ELF-1 (cell line): Measurements from ENCODE around the gene PDIA2.

ENCODE experiments used
- DNase-seq: peaks from one replicate; pipeline ENCODE4 v3.0.0-alpha.2; 2016; ENCODE audit warnings: low read depth, low spot score

The PDIA2 gene

DNA sequence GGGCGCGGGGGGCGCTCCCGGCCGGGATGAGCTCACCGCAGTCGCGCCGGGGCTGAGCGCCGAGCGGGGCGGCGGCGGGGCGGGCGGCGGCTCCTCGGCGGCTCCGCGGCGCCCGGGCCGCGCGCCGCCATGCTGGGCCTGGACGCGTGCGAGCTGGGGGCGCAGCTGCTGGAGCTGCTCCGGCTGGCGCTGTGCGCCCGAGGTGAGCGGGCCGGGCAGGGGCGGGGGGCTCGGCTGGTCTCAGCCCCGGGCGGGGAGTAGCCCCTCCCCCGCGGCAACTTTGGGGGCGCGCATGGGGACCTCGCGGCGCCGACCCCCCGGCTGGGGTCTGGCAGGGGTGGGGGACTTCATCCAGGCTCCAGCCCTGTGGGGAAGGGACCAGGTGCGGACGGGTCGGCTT lies 2.4 kb upstream of the PDIA2 start, which contains the start of gene ARHGDIG:
Gene ARHGDIG (plus strand): TSS at position 40 of the 400 bp plus-strand sequence. CDS start 90 bp downstream, at position 130.
- DNase-seq = no peak

DNA sequence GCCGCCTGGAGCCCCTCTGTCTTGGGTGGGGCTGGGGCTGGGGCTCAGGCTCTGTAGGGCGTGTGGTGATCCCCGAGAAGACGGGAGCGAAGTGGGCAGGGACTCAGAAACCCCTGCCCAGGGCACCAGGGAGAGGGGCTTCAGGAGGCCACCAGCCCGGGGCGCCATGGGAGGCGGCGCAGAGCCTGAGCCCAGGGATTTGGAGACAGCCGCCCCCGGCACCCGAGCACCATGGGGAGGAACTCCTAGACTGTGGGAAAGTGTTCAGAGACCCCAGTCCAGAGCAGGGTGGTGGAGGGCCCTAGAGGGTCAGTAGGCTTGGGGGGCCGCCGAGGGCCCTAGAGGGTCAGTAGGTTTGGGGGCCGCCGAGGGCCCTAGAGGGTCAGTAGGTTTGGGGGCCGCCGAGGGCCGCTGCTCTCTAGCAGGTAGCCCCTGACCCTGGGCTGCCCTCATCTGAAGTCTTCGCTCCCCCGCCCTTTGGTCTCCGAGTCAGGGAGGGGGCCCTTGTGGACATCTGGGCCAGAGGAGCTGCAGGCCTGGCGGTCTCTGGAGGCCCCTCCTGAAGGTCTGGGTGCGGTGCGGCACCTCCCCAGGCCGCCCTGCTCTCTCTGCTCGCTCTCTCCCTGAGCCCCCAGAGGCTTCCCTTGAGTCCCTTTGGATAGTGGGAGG lies 1.8 kb upstream of the PDIA2 start:
- DNase-seq = no peak

DNA sequence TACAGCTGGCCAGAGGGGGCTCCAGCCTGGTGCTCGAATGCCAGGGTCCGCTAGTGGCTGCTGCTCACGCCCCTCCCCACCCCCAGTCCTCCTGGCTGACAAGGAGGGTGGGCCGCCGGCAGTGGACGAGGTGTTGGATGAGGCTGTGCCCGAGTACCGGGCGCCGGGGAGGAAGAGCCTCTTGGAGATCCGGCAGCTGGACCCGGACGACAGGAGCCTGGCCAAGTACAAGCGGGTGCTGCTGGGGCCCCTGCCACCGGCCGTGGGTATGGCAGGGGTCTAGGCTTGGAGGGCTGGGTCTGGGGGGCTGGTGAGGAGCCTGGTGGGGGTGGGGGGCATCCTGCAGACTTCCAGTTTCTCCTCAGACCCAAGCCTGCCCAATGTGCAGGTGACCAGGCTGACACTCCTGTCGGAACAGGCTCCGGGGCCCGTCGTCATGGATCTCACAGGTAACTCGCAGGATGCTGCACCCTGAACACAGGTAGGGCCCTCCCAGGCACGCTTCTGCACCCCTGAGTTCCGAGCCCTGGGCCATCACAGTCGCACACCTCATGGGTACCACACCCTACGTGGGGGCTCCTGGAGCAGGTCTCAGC lies 1.2 kb upstream of the PDIA2 start:
- DNase-seq = no peak

DNA sequence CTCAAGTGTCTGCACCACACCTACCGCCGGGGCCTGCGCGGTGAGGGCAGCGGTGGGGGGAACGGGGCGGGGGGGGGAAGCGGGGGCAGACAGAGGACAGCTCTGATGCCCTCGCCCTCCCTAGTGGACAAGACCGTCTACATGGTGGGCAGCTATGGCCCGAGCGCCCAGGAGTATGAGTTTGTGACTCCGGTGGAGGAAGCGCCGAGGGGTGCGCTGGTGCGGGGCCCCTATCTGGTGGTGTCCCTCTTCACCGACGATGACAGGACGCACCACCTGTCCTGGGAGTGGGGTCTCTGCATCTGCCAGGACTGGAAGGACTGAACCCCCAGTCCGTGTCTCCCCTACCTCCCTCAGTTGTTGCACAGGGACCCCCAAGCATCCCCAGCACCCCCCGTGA lies 473 bp upstream of the PDIA2 start:
- DNase-seq = no peak

DNA sequence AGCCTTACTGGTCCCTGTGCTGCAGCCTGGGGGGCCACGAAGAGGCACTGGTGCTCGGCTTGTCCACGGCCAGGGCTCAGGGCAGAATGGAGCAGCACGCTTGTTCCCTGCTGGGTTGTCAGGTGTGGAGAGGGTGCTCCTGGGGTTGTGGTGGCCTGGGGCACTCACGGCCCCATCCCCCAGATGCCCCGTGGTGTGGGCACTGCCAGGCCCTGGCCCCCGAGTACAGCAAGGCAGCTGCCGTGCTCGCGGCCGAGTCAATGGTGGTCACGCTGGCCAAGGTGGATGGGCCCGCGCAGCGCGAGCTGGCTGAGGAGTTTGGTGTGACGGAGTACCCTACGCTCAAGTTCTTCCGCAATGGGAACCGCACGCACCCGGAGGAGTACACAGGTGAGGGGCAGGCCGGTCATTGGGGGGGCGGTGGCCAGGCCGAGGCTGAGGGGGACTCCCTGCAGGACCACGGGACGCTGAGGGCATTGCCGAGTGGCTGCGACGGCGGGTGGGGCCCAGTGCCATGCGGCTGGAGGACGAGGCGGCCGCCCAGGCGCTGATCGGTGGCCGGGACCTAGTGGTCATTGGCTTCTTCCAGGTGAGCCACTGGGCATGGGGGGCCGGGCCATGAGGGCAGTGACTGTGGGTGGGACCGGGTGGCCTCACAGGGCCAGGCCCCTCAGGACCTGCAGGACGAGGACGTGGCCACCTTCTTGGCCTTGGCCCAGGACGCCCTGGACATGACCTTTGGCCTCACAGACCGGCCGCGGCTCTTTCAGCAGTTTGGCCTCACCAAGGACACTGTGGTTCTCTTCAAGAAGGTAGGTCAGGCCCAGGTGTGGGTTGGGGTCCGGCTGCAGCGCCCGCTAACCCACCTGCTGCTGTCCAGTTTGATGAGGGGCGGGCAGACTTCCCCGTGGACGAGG lies 1.5 kb downstream of the PDIA2 start:
- DNase-seq = no peak

DNA sequence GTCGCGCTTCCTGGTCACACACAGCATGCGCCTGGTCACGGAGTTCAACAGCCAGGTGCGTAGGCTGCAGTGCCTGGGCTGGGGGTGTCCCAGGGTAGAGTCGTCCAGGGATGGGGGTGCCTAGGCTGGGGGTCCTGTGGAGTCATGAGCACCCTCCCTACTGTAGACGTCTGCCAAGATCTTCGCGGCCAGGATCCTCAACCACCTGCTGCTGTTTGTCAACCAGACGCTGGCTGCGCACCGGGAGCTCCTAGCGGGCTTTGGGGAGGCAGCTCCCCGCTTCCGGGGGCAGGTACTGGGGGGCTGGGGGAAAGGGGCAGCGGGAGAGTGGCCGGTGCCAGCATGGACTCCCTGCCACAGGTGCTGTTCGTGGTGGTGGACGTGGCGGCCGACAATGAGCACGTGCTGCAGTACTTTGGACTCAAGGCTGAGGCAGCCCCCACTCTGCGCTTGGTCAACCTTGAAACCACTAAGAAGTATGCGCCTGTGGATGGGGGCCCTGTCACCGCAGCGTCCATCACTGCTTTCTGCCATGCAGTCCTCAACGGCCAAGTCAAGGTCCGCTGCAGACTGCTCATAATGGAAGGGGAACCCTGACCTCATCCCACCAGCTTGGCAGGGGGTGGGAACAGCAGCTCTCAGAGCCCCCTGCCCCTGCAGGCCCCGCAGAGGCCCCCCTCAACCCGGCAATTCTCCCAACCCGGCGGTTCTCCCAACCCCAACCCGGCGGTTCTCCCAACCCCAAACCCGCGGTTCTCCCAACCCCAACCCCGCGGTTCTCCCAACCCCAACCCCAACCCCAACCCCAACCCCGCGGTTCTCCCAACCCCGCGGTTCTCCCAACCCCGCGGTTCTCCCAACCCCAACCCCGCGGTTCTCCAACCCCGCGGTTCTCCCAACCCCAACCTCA lies 2.4 kb downstream of the PDIA2 start:
- no peak for DNase-seq

DNA sequence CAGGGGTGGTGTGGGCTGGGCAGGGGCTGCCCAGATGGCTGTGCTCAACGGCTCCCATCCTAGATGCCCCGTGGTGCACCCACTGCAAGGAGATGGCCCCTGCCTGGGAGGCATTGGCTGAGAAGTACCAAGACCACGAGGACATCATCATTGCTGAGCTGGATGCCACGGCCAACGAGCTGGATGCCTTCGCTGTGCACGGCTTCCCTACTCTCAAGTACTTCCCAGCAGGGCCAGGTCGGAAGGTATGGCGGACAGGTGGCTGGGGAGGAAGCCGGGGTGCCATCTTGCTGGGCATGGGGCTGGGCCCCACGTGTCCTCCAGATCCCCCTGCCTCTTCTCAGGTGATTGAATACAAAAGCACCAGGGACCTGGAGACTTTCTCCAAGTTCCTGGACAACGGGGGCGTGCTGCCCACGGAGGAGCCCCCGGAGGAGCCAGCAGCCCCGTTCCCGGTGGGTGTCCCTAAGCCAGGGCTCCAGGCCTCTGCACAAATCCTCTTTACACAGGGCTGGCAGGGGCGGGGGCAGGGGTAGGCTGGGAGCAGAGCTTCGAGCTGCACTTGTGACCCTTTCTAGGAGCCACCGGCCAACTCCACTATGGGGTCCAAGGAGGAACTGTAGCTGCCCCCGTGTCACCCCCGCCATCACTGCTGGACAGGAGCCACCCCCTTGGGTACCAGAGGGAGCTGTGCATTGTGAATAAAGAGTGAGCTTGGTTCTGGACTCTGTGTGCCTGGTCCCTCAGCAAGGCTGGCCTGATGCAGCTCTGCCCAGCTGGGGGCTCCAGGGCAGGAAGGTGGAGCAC lies 3.7 kb downstream of the PDIA2 start:
- DNase-seq = no peak

DNA sequence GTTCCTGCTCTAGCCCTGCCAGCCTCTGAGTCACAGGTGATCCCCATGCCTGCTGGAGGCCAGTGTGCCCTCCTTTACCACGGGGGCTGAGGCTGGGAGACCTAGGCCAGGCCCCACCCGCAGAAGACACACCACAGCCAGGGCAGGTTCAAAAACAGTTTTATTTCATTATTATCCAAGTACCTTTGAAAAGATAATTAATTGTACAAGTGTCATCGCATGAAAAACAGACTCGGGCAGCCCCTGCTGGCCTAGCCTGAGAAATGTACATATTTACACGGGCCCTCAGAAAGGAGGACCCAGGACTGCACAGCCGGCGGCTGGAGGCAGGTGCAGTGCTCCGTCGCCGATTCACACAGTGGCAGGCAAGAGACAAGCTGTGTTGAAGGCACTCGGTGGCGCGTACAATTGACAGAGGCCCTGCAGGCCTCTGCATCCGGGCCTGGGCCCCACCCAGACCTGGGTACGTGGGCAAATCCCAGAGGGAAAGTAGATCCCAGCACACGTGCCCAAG lies 4.4 kb downstream of the PDIA2 start:
- DNase-seq = no peak

DNA sequence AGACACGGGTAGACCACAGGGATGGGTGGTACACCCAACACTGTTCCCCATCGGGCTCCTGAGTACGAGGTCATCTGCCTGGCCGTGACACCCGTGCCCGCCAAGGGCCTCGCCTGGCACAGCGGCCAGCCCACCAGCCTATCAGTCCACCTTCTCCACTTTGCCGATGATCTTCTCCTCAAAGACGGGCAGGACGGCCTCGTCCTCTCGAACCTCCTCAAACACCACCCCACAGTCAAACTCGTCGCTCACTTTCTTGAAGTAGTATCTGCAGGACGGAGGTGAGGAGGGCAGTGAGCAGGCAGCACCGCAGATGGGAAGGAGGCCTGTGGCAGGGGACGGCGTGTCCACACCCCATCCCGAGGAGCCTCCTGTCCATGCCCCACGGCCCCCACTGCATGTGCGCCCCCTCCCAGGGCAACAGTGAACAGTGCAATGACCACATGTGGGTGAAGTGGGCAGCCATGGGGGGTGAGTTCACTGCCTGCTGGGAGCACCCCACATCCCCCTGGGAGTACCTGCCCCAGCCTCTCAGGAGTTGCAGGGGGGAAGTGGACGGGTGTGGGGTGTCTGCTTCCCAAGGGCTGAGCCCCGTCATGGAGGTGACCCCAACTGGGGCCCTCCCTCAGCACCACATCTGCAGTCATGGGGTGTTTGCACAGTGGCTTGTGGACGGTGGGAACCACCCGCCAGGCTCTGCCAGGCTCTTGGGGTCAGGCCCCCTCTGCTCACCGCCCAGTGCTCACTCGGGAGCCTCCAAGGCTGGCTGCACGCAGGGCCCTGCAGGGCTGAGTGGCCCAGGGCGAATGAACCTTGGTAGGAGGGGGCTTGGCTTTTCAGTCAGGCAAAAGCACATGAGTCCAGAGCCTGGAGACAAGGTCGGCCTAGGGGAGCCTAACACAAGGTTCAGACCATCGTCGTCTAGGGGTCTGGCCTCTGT lies 5.3 kb downstream of the PDIA2 start:
- no peak for DNase-seq

DNA sequence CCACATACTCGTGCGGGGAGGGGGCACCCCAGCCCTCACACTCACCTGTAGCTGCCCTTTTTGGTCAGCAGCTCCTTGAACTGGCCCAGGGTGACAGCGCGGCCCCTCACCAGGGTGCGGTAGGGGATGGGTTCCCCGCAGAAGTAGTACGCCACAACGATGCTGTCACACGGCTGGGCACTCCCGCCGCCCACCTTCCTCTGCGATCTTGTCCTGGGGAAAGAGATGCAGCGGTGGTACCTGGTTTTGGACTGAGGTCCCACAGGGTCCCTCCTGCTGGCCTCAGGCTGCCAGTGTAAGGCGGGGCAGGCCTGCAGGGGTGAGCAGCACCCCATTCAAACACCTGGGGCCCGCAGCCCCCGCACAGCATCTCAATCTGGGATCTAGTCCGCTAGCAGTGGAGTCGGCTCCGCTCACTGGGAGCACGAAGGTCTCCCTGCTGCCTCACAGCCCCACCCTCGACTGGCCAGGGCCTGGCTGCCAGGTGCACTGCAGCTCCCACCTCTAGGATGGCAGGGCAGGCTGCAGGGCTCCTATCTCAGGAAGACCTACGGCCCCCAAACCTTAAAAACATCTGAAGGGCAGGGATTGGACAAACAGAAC lies 6.5 kb downstream of the PDIA2 start:
- DNase-seq = no peak

DNA sequence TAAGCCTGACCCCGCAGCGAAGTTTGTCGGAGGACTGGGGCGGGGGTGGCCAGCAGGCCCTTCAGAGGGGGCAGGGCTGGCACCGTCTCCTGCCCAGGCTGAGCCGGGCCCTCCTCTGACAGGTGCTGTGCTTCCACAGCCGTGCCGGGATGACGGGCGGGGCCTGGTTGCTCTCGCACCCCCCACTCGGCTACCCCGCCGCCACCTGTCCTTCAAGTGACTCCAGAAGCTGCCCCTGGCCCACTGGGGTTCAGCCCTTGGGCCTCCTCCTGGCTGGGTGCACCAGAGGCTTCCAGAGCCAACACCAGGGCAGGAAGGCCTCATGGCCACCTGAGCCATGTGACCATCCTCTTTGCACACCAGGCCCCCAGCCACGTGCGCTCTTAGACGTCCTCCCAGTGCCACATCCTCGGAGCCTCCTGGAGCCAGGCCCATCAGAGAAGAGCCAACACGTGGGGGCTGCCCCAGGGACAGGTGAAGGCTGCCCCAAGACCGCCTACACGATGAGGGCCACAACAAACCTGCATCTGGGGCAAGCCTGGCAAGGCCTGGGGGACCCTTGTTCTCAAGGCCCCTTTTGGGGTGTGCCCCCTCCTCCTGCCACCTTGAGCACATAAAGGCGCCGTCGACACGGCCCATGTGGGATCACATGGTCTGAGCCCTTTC lies 7.2 kb downstream of the PDIA2 start:
- DNase-seq = no peak

DNA sequence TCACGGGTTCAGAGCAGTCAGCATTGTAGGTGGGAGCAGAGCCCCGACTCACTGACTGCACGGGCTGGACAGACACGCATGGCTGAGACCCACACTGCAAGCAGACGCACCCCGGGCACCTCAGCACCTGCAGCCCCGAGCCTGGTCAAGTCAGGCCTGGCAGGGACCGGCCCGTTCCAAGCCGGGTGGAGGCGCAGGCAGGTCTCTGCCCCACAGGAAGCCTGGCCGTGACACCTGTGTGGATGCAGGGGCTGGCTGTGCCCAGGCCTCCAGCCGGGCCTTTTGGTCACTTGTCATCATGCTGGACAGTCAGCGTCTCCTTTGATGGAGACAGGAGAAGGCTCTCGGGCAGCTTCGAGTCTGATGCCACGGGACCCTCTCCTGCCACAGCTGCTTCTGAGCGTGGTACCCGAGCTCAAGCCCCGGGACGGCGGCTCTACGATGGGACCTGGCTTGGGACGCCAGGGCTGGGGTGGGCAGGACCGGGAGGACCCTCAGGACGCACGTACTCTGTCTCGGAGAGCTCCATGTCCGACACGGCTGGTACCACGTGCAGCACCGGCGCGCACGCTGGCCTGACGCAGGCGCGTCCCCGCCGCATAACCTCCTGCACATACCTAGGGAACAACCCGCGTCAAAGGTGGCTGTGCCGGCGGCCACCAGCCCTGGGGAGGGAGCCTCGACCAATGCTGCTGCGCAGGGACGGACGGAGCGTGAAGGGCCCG lies 7.9 kb downstream of the PDIA2 start:
- DNase-seq = no peak

DNA sequence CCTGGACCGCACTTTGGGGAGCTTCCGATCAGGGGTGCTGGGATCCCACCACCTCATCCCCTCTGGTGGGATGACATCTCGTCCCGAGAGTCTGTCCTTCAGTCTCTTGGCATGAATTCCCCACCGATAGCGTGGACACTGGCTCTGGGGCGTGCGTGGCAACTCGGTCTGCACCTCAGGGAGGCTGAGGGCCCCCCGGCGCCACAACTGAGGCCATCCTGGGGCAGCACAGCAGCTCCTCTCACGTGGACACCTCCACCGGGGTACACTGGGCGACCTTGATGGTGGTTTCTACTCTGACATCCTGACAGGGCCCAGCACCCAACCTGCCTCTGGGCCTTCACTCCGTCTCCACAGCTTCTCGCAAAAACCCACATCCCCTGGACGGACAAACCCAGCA lies 8.6 kb downstream of the PDIA2 start:
- DNase-seq = no peak

DNA sequence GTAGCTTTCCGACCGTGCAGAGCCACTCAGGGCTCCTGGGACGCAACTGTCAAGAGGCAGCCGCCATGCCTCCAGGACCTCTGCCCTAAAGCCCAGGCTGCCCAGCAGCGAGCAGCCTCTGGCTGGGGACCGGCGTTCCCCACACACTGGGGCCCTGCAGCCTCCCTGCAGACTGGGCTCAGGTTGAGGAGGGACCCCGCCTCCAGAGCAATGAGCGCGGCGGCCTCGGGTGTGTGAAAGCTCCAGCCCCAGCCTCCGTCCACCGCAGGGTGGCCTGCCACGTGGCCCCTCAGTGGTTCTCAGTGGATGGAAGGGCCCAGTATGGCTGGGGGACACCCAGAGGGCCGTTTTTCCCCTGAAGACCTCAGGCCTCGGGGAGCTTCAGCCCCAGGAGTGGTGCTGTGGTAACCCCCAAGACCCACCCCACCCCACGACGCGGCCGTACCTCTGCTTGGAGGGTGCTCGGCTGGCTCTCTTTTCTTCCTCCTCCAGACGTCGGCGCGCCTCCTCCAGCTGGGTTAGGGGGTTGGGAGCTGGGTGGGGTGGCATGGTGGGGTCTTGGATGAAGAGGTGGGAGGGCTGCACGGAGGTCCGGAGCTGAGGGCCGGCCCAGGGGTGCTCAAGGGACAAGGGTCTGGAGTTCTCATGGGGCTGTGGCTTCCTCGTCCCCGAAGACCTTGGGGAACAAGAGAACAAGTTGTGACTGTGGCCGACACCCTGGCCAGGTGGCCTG lies 10.2 kb downstream of the PDIA2 start:
- no peak for DNase-seq

DNA sequence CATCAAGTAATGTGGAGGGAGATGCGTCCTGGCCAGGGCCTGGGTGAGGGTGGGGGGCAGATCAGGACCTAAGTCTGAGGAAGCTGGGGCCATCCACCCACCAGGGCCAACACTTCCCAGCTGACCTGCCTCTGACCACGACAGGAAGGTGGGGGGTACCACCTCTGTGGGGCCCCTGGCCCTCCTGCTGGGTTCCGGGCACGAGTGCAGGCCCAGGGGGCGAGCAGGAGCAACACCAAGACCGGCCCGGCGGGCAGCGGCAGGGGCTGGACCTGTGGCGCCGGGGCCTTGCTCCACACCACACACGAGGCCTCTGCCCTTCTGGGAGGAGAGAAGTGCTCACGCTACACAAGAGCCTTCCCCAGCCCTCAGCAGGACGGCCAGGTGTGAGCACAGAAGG lies 13.3 kb downstream of the PDIA2 start:
- DNase-seq = no peak

DNA sequence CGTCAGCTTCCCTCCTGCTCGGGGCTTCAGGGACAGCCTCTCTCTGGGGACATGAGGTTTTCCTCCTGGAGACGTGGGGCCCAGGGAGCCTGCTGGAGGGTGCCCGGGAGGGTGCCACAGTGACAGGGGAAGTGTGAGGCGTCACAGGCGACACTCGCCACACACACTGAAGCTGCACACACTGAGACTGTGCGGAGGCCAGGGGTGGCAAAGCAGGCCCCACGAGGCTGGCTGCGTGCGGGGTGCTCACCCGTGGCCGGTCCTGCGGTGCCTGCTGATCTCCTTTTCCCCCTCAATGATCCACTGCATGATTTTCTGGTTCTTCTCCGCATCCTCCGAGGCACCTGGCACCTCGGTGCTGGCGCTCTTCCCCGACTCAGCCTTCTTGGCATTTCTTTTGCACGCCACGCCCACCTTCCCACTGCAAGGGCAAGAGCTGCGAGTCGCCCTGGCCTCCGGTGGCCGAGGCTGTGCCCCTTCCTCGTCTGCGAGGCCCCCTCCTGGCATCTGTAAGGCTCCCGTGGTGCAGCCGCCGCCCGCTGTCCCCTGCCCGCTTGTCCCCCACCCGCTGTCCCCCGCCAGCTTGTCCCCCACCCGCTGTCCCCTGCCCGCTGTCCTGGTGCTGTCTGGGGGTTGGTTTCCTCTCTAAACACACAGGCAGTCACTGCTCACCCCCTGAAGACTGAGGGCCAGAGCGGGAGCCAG lies 14.0 kb downstream of the PDIA2 start:
- DNase-seq = no peak
